ENCODE data around the gene ITGA3.

The ITGA3 gene

GRCh38 chr17:50133028-50133768 is 77.3 kb downstream of the ITGA3 start:
- no peak for DNase-seq

DNA sequence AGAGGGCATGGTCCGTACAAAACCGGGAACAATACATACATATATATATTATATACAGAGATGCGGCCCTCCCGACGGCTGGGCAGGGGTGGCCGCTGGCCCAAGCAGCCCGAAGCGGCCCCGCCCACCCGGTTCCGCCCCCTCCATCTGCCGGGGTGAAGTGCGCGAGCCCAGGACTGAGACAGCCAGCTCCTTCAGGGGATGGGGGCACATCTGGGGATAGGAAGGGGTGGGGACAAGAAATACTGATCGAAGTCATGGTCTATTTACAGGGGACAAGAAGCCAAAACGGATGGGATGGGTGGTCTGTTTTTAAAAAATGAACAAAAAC is 77.8 kb downstream of the ITGA3 start:
- DNase-seq, result no peak

DNA sequence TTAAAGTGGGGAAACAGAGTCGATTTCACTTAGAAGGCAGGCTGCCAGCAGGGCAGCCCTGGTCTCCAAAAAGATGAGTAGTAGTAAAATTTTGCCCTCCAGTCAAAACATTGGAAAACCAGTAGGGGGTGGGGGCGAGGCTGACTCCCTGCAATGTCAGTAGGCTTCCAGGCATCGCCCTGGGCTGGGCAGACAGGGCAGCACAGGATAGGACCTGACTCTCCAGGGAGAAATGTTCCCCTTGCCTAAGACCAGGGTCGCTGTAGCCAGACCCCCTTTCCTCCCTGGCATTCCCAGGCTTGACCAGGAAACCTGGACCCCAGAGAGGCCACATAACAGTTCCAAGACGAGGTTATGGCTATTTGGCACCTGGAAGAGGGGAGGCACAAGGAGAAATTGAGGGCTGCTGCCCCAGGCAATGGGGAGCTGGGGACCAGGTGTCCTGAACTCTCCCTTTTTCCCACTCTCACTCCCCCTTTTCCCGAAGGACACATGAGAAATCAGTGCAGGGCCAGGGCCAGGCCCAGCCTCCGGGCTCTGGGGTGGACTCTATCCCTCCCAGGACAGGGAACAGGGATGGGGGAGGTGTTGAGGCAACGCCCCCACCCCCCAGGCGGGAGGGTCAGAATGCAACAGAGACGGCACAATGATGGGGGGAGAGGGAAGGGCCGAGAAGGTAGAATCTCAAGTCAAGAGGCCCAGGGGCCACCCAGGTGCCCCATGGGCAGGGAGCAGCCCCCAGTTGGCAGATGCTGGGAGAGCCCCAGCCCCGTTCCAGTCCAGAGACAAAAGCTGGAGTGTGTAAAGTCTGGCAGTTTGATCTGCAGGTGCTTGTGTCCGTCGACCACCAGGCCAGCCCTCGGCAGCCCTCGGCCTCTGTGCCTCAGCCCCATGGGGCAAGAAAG is 78.5 kb downstream of the ITGA3 start:
- DNase-seq, result no peak

DNA sequence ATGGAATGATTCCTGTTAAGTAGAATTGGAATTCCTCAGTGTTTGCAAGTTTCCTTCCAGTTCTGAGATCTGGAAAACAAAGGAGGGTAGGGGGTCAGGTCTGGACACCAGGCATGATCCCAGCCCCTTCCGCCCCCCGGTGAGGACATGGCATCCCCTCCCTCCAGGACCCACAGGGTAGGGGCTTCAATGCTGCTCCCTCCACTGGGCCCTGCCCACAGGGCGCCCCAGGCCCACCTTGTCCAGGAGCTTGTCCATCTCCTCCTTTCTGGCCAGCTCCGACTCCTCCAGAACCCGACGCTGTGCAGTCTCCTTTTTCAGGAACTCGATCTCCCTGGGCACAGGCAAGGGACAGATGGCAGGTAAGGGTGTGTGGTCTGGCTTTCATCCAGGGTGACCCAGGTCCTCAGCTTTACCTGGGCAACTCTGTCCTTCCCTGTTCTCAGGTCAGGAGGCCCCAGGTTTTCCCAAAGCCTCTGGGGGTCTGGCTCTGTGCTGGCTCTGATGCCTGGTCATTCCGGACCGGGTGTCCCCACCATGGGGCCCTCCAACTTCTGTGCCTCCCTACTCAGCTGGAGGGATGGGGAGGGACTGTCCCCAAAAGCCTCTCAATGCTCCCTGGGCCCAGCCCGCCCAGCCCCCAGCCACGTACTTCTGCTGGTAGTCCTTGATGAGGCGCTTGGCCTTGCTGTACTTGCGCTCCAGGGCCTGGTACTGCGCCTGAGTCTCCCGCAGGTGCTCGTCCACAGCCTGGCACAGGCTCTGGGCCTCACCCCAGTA is 79.6 kb downstream of the ITGA3 start:
- no peak for DNase-seq

GRCh38 chr17:50136096-50136687 is 80.3 kb downstream of the ITGA3 start:
- no peak for DNase-seq

GRCh38 chr17:50137042-50137441 is 81.1 kb downstream of the ITGA3 start:
- DNase-seq, result no peak

- no peak for DNase-seq
These were observed 83.4 kb downstream of the ITGA3 start for GRCh38 chr17:50139185-50139783.
